Left hindlimb (tissue), 1 donor: ENCODE data around the gene SCGN.

Experiments used
- DNase-seq: peaks from one replicate; pipeline ENCODE4 v3.0.0-alpha.2; 2018

SCGN gene

GRCh38 chr6:25691894-25692293, 39.9 kb downstream of the SCGN start:
- no peak for DNase-seq

- DNase-seq, result no peak
Measured at GRCh38 chr6:25692472-25692871, 40.5 kb downstream of the SCGN start.

- no peak for DNase-seq
Measured at GRCh38 chr6:25694366-25694765, 42.4 kb downstream of the SCGN start.

- DNase-seq, result no peak
Measured at GRCh38 chr6:25695671-25696070, 43.7 kb downstream of the SCGN start.

GRCh38 chr6:25697537-25698340, 45.7 kb downstream of the SCGN start:
- DNase-seq, result no peak

- no peak for DNase-seq
Measured at GRCh38 chr6:25698631-25699030, 46.6 kb downstream of the SCGN start.

GRCh38 chr6:25699649-25700048, 47.6 kb downstream of the SCGN start:
- DNase-seq, result no peak

- DNase-seq, result no peak
Measured at GRCh38 chr6:25700761-25701160, 48.7 kb downstream of the SCGN start.

GRCh38 chr6:25701807-25702206, 49.8 kb downstream of the SCGN start:
- DNase-seq, result no peak

GRCh38 chr6:25703005-25703404, 51.0 kb downstream of the SCGN start:
- no peak for DNase-seq

GRCh38 chr6:25704001-25704400, 52.0 kb downstream of the SCGN start:
- no peak for DNase-seq

GRCh38 chr6:25706314-25707014, 54.4 kb downstream of the SCGN start:
- no peak for DNase-seq

GRCh38 chr6:25709761-25710160, 57.7 kb downstream of the SCGN start:
- DNase-seq, result no peak

GRCh38 chr6:25710287-25710686, 58.3 kb downstream of the SCGN start:
- no peak for DNase-seq

- no peak for DNase-seq
Measured at GRCh38 chr6:25713824-25714223, 61.8 kb downstream of the SCGN start.

GRCh38 chr6:25714765-25715164, 62.8 kb downstream of the SCGN start:
- DNase-seq, result no peak

- DNase-seq, result no peak
Measured at GRCh38 chr6:25715794-25716193, 63.8 kb downstream of the SCGN start.

- DNase-seq, result no peak
Measured at GRCh38 chr6:25717866-25718740, 66.1 kb downstream of the SCGN start.

- DNase-seq, result no peak
Measured at GRCh38 chr6:25726122-25726911, 74.3 kb downstream of the SCGN start.

- no peak for DNase-seq
Measured at GRCh38 chr6:25727028-25727427, 75.0 kb downstream of the SCGN start.

GRCh38 chr6:25730907-25731306, 78.9 kb downstream of the SCGN start:
- DNase-seq, result no peak

GRCh38 chr6:25731721-25732120, 79.7 kb downstream of the SCGN start:
- no peak for DNase-seq
